BJ (cell line): Measurements from ENCODE around the gene STYXL2. TPM values are rescaled to one million over a fixed set of nuclear protein-coding genes. Genes with fewer than 3 reads are reported as not detected.

ENCODE experiments used
- CTCF ChIA-PET: fragments of 350-600 bp; formaldehyde crosslinking; extraction: SDS; loops from one replicate; lab custom pipeline; 2021; ENCODE audit warnings: antibody characterized with exemption, inconsistent platforms; lab: Yijun Ruan, JAX
- POLR2A ChIA-PET: fragments of 300-600 bp; sonication (Branson Sonifier 250); formaldehyde crosslinking; extraction: SDS; loops from one replicate; lab custom pipeline; 2021; ENCODE audit warnings: antibody characterized with exemption; lab: Charles Lee
- DNase-seq: peaks from one replicate; pipeline ENCODE4 v3.0.0-alpha.2; 2011; ENCODE audit warnings: low read depth
- H3K27me3 ChIP-seq: 2 replicates; pipeline ENCODE4 v1.6.0; 2011; ENCODE audit warnings: low read length; ENCODE audit not compliant: control insufficient read depth, insufficient read depth
- H3K36me3 ChIP-seq: 2 replicates; pipeline ENCODE4 v1.5.1; 2011; ENCODE audit warnings: low read length; ENCODE audit not compliant: control insufficient read depth, insufficient read depth
- H3K4me3 ChIP-seq: 2 replicates; pipeline ENCODE4 v1.5.1; 2011; ENCODE audit warnings: low read depth, mild to moderate bottlenecking, control low read depth, low read length
- polyA plus RNA-seq: library from polyadenylated mRNA; depleted of rRNA; stranded (reverse); fragments of >200 nt; gene quantifications from 2 replicates; pipeline ENCODE4 v1.2.3, GENCODE V29; 2011
- TF ChIP-seq, protein P1 (sequence below): IDR thresholded peaks from 2 replicates; pipeline ENCODE4 v1.5.1; 2011; ENCODE audit warnings: low read depth, mild to moderate bottlenecking, control low read depth, inconsistent platforms, low read length, moderate library complexity; ENCODE audit not compliant: insufficient read depth

The STYXL2 gene
- polyA plus RNA-seq, 1 experiment, result not detected

DNA sequence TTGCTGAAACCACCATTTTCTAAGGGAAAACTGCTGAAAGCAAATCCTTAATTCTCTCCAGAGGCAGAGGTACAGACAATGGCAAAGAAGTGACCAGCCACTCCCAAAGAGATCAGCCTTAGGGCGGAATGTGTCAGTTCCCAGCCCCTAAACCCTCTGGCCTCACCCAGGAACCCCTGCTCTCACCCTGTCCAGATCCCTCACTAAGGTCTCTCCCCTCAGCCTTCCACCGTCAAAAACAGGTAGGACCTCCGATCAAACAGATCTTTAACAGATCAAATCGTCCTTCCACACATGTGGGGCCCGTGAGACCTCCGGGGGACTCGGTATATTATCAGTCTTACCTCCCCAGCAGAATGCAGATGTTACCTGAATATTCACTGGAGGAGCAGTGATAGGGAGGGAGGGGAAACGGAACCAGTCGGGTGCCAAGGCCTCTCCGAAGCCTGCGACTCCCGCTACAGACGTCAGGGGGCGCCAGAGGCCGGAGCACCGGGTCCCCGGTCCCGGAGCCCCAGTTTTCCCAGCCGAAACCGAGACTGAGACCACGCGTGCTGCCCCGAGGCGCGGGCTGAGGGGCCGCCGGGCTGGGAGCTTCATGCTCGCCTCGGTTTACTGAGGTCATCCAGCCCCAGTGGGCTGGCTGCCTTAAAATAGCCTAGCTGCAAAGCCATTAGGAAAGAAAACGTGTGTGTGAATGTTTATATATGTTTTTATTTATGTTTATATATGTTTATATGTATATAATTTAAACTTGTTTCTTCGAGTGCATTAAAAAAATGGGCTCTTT, 27.3 kb upstream of the STYXL2 start:
- H3K36me3 ChIP-seq, result no peaks in the 10 kb centered on the region
- H3K27me3 ChIP-seq, result no peaks in the 10 kb centered on the region
- TF ChIP-seq, protein P1, sequence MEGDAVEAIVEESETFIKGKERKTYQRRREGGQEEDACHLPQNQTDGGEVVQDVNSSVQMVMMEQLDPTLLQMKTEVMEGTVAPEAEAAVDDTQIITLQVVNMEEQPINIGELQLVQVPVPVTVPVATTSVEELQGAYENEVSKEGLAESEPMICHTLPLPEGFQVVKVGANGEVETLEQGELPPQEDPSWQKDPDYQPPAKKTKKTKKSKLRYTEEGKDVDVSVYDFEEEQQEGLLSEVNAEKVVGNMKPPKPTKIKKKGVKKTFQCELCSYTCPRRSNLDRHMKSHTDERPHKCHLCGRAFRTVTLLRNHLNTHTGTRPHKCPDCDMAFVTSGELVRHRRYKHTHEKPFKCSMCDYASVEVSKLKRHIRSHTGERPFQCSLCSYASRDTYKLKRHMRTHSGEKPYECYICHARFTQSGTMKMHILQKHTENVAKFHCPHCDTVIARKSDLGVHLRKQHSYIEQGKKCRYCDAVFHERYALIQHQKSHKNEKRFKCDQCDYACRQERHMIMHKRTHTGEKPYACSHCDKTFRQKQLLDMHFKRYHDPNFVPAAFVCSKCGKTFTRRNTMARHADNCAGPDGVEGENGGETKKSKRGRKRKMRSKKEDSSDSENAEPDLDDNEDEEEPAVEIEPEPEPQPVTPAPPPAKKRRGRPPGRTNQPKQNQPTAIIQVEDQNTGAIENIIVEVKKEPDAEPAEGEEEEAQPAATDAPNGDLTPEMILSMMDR, result peak; percentile 96
- no peak overlapping the region for H3K4me3 ChIP-seq
- ChIA-PET CTCF (interaction anchor here (0.6 to 18.3 kb wide), 24 partner anchors 9 to 489 kb away, joined by 3 to 343 read pairs (median 4); no protein-coding TSS in a partner anchor), POLR2A (no interaction called here)
- DNase-seq, result no peak

DNA sequence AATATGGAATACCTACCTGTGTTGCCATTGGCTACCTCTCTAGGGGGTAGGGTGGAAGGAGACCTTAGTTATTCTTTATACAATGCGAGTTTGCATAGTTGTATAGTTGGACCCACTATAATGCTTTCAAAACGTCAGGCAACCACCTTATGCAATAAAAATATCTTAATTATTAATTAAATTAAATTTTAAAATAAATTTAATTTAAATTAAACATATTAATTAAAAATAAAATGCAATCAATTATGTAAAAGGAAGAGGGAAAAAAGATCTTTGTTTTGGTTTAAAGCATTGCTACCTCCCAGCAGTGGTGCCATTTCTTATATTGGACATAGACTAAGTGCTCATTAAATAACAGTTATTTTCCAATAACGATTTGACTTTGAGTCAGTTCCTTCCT, 26.0 kb upstream of the STYXL2 start:
- POLR2A ChIA-PET, result no interaction called here
- CTCF ChIA-PET, result interaction anchor here (1.1 kb wide), 1 partner anchor 376 kb away, joined by 3 read pairs; no protein-coding TSS in a partner anchor
- H3K27me3 ChIP-seq, result no peaks in the 10 kb centered on the region

DNA sequence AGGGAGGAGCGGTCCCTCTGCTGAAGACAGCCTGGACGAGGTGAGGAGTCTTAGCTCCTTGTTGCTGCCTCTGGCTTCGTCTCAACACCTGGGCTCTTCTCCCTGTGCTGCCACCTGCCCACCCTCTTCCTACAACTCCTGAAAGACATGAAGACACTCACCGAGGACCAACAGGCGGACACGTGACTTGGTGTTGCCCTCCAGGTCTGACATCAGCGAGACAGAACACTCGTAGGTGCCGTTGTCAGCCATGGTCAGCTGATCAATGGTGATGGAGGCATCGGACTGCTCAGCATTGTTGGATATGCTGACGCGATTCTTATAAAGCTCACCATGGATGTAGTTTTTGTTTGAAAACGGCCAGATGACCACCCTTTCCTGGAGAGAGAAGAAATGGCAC, 25.1 kb upstream of the STYXL2 start:
- TF ChIP-seq, protein P1, result no peak
- POLR2A ChIA-PET, result no interaction called here

More for the DNA sequence above, 26.0 kb upstream of the STYXL2 start:
- no peak for DNase-seq
- Histone ChIP-seq H3K4me3 (no peak overlapping the region), H3K36me3 (no peaks in the 10 kb centered on the region)
- TF ChIP-seq, protein P1, result no peak

DNA sequence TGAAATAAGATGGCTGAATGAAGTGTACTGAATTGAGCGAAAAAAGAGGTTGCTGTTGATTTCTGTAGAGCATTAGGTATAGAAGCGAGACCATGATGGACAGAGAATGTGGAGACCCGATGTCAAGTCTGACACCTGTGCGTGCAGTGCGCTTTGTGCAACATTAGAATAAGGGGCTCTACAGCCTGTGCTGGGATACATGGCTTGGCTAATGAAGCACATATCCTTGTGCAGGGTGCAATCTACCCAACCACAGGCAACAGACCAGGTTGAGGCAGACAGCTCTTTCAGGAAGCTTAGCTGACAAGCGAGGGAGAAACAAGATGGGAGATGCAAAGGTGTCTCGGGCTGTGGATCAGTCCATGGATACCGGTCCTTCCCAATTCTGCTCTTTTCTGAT, 22.6 kb upstream of the STYXL2 start:
- DNase-seq, result no peak
- no peaks in the 10 kb centered on the region for H3K27me3 ChIP-seq
- ChIA-PET CTCF (interaction anchor here (0.6 kb wide), 1 partner anchor 10 kb away, joined by 3 read pairs; no protein-coding TSS in a partner anchor), POLR2A (no interaction called here)
- no peak overlapping the region for H3K4me3 ChIP-seq
- no peaks in the 10 kb centered on the region for H3K36me3 ChIP-seq
- TF ChIP-seq, protein P1, result no peak

More for the DNA sequence above, 25.1 kb upstream of the STYXL2 start:
- H3K4me3 ChIP-seq, result no peak overlapping the region
- DNase-seq, result no peak
- H3K36me3 ChIP-seq, result no peaks in the 10 kb centered on the region
- no peaks in the 10 kb centered on the region for H3K27me3 ChIP-seq
- CTCF ChIA-PET, result interaction anchor here (0.7 to 1.2 kb wide), 4 partner anchors 10 to 472 kb away, joined by 3 to 10 read pairs (median 3); no protein-coding TSS in a partner anchor

DNA sequence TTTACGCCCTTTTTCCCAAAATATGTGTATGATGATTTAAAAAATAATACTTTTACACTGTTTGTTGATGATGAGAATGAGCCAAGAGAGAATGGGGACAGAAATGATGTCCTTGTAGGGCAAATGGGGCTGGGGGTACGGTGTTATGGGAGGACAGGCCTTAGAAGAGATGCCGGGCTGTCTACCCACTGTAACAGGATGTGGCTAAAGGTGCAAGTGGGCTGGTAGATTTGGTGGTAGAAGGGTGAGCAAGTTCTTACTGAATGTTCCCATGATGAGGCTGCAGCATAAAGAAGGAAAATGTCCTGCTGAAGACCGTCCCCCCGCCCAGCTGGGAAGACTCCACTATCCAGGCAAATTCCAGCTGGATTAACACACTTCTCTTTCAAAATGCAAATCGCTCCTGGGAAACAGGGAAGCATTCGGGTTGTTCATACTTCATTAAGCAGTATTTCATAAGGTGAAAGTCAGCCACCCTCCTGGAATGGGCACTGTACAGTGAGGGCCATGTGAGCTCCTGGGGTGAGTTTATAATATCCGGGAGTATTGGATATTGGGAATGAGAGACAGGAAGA, 17.7 kb upstream of the STYXL2 start:
- H3K27me3 ChIP-seq, result no peaks in the 10 kb centered on the region
- TF ChIP-seq, protein P1, result no peak
- no peak overlapping the region for H3K4me3 ChIP-seq
- ChIA-PET POLR2A (no interaction called here), CTCF (interaction anchor here (1.1 kb wide), 1 partner anchor 9 kb away, joined by 6 read pairs; no protein-coding TSS in a partner anchor)
- no peaks in the 10 kb centered on the region for H3K36me3 ChIP-seq
- DNase-seq, result no peak
